HG02759 (cell line): ENCODE measurements around the gene PTDSS2.
"Not testable (repeated sequence)": the region's sequence is repeated elsewhere in the genome, so short reads cannot be mapped to it uniquely, and the experiment has no call there.

Source experiments
- ATAC-seq: cut with Tn5 transposase; IDR thresholded peaks from one replicate; pipeline ENCODE4 v1.9.1; 2021; ENCODE audit warnings: mild to moderate bottlenecking, moderate library complexity; ENCODE audit not compliant: unreplicated experiment

PTDSS2 gene

DNA sequence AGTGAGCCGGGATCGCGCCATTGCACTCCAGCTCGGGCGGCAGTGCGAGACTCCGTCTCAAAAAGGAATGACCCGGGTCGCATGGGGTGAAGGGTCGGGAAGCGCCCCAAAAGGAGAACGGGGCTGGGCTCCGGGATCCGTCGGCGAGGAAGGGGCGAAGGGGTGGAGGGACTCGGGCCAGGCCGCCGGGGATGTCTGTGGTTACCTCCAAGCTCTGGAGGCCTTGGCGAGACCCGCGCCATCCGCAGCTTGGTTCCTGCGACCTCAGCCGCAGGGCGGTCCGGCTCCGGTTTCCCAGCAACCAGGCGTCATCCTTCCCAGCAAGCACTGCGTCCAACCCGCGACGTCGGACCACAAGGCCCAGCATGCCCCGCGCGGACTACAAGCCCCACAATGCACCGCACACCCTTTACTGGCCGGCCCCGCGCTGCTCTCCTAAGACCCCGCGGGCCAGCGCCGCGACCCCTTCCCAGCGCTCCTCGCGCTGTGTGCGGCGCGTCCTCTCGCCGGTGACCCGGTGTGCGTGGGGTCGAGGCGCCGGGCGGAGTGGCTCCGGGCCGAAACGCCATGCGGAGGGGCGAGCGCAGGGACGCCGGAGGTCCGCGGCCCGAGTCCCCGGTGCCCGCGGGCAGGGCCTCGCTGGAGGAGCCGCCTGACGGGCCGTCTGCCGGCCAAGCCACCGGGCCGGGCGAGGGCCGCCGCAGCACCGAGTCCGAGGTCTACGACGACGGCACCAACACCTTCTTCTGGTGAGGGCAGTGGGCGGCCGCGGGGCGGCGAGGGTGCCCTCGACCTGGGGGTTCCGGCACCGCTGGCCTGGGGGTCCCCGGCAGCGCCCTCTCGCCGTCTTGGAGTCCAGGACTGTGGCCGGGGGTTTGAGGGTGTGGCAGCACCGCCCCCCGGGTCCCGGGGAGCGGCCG, at the start of gene PTDSS2:
TSS of gene PTDSS2 (plus strand) at position 391 of the 920 bp plus-strand sequence. CDS start at position 568, 177 bp downstream.
- peak; percentile 81 for ATAC-seq

DNA sequence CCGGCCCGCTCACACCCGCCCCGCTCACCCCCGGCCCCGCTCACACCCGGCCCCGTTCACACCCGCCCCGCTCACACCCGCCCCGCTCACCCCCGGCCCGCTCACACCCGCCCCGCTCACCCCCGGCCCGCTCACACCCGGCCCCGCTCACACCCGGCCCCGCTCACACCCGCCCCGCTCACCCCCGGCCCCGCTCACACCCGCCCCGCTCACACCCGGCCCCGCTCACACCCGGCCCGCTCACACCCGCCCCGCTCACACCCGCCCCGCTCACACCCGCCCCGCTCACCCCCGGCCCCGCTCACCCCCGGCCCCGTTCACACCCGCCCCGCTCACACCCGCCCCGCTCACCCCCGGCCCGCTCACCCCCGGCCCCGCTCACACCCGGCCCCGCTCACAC, 48.9 kb upstream of the PTDSS2 start:
- ATAC-seq = not testable (repeated sequence)

DNA sequence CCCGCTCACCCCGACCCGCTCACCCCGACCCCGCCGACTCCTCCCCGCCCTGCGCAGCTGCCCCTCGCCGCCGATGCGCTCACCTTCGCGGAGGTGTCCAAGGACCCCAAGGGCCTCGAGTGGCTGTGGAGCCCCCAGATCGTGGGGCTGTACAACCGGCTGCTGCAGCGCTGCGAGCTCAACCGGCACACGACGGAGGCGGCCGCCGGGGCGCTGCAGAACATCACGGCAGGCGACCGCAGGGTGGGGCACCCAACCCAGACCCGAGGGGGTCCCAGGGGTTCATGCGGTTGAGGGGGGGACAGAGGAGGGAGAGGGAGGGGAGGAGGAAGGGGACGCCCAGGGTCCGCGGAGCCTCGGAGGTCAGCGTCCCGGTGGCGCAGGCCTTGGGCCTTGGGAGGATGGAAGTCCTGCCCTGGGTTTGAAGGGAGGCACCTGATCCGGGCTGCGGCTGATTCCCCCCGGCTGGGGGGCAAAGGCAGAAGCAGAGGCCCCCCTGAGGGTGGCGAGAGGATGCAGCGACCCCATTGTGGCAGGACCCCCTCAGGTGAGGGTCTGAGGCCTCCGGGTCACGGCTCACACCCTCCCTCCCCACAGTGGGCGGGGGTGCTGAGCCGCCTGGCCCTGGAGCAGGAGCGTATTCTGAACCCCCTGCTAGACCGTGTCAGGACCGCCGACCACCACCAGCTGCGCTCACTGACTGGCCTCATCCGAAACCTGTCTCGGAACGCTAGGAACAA, 46.9 kb upstream of the PTDSS2 start:
- no peak for ATAC-seq

DNA sequence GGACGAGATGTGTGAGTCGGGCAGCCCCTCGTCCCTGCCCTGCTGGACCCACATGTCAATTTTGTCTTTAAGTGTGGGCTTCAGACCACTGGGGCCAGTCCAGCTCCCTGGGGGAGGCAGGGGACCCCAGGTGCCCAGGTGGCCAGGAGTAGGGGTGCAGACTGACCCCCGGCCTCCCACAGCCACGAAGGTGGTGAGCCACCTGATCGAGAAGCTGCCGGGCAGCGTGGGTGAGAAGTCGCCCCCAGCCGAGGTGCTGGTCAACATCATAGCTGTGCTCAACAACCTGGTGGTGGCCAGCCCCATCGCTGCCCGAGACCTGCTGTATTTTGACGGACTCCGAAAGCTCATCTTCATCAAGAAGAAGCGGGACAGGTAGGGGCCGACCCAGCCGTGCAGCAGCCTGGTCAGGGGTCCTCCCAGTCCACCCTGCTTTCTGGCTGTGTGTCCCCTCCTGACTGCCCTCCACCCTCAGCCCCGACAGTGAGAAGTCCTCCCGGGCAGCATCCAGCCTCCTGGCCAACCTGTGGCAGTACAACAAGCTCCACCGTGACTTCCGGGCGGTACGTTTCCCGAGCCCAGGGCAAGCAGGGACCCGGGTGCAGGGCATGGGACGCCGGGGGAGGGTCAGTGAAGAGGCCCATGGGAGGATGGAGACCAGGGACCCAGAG, 46.2 kb upstream of the PTDSS2 start:
- ATAC-seq = no peak

DNA sequence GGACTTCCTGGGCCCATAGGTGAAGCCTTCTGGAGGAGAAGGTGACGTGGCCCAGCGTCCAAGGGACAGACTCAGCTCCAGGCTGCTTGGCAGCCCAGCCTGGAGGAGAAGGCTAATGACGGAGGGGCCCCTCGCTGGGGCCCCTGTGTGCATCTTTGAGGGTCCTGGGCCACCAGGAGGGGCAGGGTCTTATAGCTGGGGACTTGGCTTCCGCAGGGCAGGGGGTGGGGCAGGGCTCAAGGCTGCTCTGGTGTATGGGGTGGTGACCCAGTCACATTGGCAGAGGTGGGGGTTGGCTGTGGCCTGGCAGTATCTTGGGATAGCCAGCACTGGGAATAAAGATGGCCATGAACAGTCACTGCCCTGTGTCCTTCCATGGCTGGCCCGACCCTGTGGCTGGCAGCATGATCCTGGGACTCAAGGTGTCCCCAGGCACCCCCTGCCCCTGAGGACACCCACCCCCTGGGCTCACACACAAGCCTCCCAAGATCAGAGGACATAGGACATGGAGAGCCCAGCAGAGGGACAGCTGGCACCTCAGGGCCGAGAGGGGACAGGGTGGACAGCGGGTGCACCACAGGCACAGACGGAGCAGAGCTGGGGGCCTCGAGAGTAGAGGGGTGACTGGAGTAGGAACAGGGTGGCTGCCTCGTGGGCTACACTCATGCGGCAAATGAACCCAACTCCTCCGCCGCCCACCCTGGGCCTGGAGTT, 45.4 kb upstream of the PTDSS2 start:
- no peak for ATAC-seq

DNA sequence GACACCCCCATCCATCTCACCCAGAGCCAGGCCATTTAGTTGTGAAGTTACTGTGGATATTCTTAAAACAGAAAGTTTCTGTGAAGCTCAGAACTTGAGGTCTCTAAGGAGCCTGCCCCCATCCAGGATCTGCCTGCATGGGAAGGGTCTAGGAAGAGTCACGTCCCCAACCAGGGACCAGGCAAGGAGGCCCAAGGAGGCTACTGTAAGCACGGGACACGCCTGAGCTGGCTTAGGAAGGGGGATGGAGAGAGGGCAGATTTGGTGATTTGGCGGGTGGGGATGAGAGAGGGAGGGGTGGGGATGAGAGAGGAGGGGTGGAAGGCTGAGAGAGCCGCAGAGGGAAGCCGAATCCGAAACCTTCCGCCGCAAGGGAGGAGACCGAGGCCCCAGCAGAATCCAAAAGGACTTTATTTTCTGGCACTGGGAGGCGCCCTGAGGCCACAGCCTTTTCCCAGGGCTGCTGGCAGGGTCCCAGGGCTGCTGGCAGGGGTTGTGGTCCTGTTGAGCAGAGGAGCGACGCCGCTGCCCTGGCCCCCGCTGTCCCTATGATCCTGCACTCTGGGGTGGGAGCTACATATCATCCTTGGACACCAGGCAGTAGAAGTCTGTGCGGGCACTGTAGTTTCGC, 44.6 kb upstream of the PTDSS2 start:
- no peak for ATAC-seq

DNA sequence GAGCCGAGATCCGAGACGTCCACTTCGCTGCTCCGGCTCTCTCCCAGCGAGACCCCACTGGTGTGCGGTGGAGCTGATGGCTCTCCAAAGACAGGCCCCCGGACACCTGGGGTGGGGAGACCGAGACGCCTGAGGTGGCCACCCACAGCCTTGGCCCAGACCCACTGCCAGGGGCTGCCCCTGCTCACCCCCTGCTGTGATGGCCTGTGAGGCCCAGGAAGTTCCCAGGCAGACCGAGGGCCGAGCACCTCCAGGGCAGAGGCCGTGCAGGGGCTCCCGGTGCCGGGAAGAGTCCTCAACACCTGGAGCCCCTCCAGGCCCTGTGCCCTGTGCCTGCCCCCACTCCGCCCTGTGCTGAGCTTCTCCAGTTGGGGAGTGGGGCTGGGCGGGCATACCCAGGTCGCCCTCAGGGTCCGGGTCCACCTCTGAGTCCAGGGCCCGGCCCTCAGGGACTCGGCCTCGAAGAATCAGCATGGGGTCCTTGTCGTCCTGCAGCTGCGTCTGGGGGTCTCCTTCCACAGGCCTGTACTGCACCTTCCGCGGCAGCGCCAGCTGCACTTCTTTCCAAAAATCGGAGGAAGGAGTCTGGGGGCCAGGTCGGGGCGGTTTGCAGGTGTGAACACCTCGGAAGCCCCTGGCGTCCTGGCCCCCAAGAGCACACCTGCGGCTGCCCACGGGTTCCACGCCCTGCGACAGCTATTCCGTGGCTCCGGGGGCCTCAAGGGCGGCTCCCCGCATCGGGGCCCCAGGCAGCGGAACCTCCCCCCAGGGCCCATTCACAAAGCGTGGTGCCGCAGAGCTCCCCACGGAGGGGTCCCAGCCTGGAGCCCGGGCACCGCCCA, 43.9 kb upstream of the PTDSS2 start:
- no peak for ATAC-seq

DNA sequence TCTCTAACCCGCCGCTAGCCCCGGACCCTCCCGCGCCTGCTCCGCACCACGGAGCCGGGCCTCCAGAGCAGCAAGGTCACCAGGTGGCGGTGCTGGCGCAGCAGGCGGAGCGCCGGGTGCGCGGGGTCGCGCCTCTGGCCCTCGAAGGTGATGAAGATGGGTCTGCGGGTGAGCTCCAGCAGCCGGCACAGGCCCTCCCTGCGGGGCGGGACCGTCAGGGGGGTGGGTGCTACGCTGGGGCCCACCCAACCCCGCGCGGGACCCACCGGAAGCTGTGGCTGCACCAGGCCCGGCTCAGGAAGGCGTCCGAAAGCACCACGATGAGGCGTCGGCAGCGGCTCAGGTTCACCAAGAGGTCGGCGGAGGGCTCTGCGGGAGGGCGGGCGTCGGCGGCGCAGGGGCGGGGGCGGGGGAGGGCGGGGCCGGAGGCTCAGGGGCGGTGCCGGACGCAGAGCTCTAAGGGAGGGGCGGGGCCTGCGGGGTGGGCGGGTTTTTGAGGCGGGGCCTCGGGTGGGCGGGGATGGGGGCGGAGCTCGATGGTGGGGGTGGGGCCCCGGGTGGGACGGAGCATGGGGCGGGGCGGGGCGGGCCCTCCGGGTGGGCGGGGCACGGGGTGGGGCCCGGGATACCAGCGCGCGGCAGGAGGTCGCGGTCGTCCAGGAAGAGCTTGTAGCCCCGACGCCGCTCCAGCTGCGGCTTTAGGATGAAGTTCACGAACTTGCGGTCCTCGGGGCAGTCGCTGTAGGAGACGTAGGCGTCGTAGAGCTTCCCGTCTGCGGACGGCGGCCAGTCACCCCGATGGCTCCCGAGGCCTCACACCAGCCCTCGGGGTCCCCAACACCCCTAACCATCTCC, 43.1 kb upstream of the PTDSS2 start:
- peak; percentile 86 for ATAC-seq

DNA sequence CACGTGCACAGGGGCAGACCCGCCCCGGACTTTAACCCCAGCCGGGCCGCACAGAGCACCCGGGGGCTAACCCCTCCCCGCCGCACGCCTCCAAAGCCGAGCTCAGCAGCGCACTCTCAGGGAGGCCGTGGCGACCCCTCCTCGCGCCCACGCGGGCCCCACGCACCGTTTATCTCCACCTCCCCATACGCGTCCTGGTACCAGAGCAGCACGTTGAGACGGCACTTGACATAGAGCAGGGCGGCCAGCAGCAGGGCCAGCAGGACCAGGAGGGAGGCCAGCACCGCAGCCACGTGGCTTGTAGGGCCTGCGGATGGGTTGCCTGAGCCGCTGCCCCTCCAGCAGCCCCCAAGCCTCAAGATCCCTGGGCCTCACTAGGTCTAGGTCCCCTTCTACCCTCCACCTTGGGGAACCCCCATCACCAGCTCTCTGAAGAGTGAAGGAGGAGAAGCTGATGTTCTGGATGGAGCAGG, 42.4 kb upstream of the PTDSS2 start:
- ATAC-seq = no peak

DNA sequence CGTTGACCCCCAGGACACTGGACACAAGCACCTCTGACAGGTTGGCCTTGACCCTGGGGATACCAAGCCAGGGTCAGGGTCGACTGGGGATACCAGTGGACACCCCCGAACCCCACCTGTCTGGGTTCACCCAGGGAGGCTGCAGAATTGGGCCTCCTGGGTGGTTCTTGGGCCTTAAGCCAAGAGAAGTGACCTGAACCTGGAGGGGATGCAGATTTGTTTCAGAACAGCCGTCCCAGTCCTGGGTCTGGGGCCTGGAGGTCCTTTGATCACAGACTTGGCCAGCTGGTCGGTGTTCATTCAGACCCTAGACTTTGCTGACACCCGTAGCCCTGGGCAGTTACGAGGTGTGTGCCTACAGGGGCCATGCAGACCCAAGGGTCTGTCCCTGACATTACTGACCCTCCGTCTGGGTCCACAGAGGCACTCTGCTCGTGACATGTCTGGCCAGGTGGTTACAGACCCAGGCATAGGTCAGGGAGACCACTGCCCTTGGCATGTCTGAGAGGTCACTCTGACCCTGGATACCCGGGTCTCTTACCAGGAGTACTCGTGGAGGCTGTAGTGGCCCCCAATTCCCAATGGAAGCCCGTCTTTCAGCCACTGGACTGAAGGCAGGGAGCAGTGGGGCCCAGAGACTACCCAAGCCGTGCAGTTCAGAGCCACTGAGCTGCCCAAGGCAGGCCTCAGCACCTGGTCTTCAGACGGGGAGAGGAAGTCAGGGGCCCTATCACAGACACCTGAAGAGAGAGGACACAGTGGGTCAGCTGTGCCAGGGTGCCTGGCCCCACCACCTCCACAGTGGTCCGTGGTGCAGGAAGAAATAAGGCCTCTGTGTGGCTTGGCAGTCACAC, 41.7 kb upstream of the PTDSS2 start:
- ATAC-seq = no peak

DNA sequence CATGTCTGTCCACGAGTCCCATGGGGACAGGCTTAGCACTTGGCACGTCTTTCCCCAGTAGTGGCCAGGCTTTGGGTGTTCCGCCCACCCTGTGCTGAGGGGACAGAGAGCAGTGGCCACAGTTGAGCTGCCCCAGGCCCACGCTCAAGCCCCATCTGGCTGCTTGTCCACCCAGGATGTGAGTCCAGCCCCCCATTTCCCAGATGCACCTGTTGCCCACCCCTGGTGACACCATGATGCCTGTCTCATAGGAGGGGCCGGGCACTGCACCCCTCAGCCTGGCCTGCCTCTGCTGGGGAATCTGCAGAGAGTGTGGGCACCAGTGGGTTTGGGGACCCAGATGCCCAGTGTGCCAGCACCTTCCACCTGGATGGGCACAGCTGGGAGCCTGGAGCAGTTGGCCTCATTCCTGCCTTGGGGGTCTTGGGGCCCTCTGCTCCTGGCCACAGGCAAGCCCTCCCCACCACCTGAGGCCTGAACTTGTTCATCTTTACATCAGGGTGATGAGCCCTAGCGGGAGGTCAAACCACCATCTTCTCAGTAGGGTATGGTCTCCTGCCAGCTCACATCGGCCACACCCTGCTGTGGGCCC, 41.0 kb upstream of the PTDSS2 start:
- no peak for ATAC-seq

DNA sequence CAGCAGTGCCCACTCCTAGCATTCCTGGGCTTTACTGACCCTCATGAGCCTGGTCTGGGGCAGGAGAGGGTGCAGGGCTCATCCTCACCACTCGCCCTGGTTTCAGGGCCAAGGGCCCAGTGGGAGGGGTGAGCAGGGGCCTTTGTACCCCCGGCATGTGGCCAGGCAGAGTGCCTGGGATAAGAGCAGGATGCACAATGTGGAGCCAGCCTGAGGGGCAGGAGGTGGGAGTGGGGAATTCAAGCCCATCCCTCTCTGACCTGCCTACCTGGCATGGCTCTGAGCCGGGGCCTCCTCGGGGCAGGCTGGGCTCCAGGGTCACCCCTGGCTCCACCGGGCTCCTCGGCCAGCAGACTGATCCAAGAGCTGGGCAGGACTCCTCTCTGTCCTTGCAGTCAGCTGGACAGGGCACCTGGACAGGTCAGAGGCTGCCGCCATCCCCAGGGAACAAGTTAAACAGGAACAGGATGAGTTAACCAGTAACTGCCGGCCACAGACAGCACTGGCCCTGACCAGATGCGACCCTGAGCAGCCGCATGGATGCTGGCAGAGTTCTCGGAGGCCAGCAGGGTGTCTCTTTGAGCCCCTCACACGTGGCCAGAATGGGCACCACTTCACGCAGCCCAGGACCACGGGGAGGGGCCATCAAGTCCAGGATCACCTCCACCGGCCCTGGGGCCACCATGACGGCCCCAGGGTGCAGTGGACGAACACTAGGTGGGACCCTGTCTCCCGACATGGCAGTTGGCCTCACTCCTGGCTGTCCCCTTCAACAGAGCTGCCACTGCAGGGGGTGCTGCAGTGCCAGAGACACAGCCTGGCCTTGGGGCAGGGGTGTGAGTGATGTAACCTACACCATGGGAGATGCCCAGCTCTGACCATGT, 40.2 kb upstream of the PTDSS2 start:
- no peak for ATAC-seq

DNA sequence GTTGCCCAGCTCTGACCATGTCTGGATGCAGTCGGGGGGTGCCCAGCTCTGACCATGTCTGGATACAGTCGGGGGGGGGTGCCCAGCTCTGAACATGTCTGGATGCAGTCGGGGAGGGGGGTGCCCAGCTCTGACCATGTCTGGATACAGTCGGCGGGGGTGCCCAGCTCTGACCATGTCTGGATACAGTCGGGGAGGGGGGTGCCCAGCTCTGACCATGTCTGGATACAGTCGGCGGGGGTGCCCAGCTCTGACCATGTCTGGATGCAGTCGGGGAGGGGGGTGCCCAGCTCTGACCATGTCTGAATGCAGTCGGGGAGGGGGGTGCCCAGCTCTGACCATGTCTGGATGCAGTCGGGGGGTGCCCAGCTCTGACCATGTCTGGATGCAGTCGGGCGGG, 39.4 kb upstream of the PTDSS2 start:
- not testable (repeated sequence) for ATAC-seq

DNA sequence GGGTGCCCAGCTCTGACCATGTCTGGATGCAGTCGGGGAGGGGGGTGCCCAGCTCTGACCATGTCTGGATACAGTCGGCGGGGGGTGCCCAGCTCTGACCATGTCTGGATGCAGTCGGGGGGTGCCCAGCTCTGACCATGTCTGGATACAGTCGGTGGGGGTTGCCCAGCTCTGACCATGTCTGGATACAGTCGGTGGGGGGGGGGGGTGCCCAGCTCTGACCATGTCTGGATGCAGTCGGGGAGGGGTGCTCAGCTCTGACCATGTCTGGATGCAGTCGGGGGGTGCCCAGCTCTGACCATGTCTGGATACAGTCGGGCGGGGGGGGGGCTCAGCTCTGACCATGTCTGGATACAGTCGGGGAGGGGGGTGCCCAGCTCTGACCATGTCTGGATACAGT, 38.6 kb upstream of the PTDSS2 start:
- ATAC-seq = not testable (repeated sequence)

DNA sequence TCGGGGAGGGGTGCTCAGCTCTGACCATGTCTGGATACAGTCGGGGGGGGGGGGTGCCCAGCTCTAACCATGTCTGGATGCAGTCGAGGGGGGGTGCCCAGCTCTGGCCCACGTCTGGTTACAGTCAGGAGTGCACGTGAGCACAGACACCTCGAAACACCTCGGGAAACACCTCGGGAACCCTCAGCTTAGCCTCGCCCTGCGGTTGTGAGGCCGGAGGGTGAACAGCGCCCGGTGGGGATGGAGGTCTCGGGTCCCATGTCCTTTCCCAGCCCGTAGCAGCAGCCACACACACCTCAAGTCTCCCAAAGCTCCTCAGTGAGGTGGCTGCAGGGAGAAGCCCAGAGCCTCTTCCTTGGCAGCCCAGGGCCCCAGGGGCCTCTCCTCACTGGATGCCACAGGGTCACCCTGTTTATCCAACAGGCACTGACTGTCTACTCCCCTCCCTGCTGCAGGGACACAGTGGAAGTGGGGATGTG, 37.4 kb upstream of the PTDSS2 start:
- no peak for ATAC-seq
